Activated T-cell treated with anti-CD3 and anti-CD28 coated beads, Interleukin-2, amount 50 U/mL, for 72 hours (primary cell): ENCODE data around the gene ZNF330. TPM values are rescaled to one million over a fixed set of nuclear protein-coding genes. Genes with fewer than 3 reads are reported as not detected.
A peak's percentile ranks its signal among the peaks of the same experiment; 100 is the strongest.
"Not testable (repeated sequence)": the region's sequence is repeated elsewhere in the genome, so short reads cannot be mapped to it uniquely, and the experiment has no call there.

Source experiments
- ATAC-seq, 2 donors: fragments of 150-1000 bp; cut with Tn5 transposase; replicated peaks in 1 of 2; 2 replicates each; pipeline ENCODE4 v1.10.0; 2021; ENCODE audit warnings: moderate library complexity in 2 of 2, mild to moderate bottlenecking in 1 of 2
- DNase-seq, 2 donors: peaks; one replicate each; pipeline ENCODE4 v3.0.0; 2021 to 2022; ENCODE audit warnings: mixed read lengths in 1 of 2
- H3K27ac Mint-ChIP-seq: one replicate; pipeline ENCODE4 v1.8.0; 2022; ENCODE audit warnings: mild to moderate bottlenecking, moderate library complexity, mixed read lengths
- H3K27me3 Mint-ChIP-seq: one replicate; pipeline ENCODE4 v1.8.0; 2022; ENCODE audit warnings: low read depth, mixed read lengths
- H3K36me3 Mint-ChIP-seq, 2 donors: one replicate each; pipeline ENCODE4 v1.8.0; 2022; ENCODE audit warnings: mixed read lengths in 2 of 2, mild to moderate bottlenecking in 1 of 2; ENCODE audit not compliant: insufficient read depth in 2 of 2
- H3K4me1 Mint-ChIP-seq: one replicate; pipeline ENCODE4 v1.8.0; 2022; ENCODE audit warnings: low read depth, mixed read lengths
- H3K4me3 Mint-ChIP-seq, 2 donors: one replicate each; pipeline ENCODE4 v1.8.0; 2022; ENCODE audit warnings: mild to moderate bottlenecking in 2 of 2, mixed read lengths in 2 of 2, moderate library complexity in 2 of 2
- H3K9me3 Mint-ChIP-seq, 2 donors: one replicate each; pipeline ENCODE4 v1.8.0; 2022; ENCODE audit warnings: mixed read lengths in 2 of 2
- total RNA-seq, 2 donors: library from RNA; stranded (reverse); gene quantifications; one replicate each; pipeline ENCODE4 v1.2.3, GENCODE V29; 2022

ZNF330 gene
- total RNA-seq, 2 donors from 2014 or later, result 47.3 to 62.8 TPM

DNA sequence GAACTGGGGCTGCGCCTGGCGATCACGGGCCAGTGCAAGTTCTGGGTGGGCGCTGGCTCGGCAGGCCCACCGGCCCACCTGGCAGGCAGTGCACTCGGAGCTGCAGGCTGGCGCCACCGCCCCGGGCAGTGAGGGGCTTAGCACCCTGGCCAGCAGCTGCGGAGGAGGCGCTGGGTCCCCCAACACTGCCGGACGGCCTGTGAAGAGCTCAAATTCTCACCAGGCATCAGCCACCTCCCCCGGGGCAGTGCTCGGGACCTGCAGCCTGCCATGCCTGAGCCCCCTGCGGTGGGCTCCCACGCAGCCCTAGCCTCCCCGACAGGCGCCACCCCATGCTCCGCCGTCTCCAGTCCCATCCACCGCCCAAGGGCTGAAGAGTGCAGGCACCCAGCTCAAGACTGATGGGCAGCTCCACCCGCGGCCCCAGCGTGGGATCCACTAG lies 7.1 kb upstream of the ZNF330 start:
- H3K27me3 Mint-ChIP-seq, result no peaks in the 10 kb centered on the region
- H3K4me3 Mint-ChIP-seq, result no peak overlapping the region
- ATAC-seq (no peak), DNase-seq (no peak)
- peaks cover 0 to 2% of the 10 kb centered on the region in 2 donors for H3K9me3 Mint-ChIP-seq
- H3K36me3 Mint-ChIP-seq, result peaks cover 0 to 1% of the 10 kb centered on the region in 2 donors
- no peaks in the 10 kb centered on the region for H3K4me1 Mint-ChIP-seq
- H3K27ac Mint-ChIP-seq, result no peak overlapping the region

- H3K9me3 Mint-ChIP-seq, result peaks cover 0 to 2% of the 10 kb centered on the region in 2 donors
- no peak overlapping the region for H3K4me3 Mint-ChIP-seq
- peaks cover 1% of the 10 kb centered on the region for H3K4me1 Mint-ChIP-seq
- DNase-seq, result no peak
- H3K36me3 Mint-ChIP-seq, result peaks cover 0 to 1% of the 10 kb centered on the region in 2 donors
- ATAC-seq, result no peak
- H3K27me3 Mint-ChIP-seq, result no peaks in the 10 kb centered on the region
- H3K27ac Mint-ChIP-seq, result no peak overlapping the region
These were observed 5.7 kb upstream of the ZNF330 start for GRCh38 chr4:141215030-141215429.

DNA sequence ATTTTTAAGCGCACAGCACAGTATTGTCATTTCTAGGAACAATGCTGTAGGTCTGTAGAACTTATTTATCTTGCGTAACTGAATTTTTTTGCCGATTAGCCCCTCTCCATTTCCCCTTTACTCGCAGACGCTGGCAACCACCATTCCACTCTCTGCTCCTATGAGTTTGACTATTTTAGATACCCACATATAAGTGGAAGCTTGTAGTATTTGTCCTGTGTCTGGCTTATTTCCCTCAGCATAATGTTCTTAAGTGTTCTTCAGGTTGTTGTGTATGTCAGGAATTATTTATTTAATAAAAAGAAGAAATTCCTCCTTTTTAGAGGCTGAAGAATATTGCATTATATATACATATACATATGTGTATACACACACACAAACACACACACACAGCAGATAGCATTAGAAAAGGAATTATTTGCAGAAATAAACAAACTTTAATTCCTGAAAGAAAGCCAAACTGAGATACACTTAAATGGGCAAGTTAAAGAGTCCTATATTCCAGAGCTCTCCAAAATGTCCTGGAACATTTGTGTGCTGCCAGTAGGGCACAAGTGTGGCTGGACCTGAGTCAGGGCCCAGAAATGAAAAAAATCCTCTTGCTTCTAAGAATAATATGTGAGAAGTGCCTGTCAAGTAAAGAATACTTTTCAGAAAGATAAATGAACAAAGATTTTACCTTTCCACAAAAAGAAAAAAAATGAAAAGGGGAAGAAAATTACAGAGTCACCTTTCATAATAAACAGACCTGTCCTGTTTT lies 4.5 kb upstream of the ZNF330 start:
- Mint-ChIP-seq H3K9me3 (peaks cover 0 to 2% of the 10 kb centered on the region in 2 donors), H3K4me1 (peaks cover 9% of the 10 kb centered on the region), H3K27me3 (no peaks in the 10 kb centered on the region), H3K4me3 (no peak overlapping the region), H3K27ac (no peak overlapping the region), H3K36me3 (peaks cover 0 to 1% of the 10 kb centered on the region in 2 donors)
- DNase-seq (no peak), ATAC-seq (no peak)

GRCh38 chr4:141220271-141220670 lies 424 bp upstream of the ZNF330 start:
- peaks cover 0 to 13% of the 10 kb centered on the region in 2 donors for H3K36me3 Mint-ChIP-seq
- no peaks in the 10 kb centered on the region for H3K9me3 Mint-ChIP-seq
- H3K4me3 Mint-ChIP-seq, result peak overlapping the region; percentile 93 to 95
- H3K27ac Mint-ChIP-seq, result peak overlapping the region; percentile 94
- H3K4me1 Mint-ChIP-seq, result peaks cover 35% of the 10 kb centered on the region
- no peak for DNase-seq
- no peak for ATAC-seq
- no peaks in the 10 kb centered on the region for H3K27me3 Mint-ChIP-seq

GRCh38 chr4:141223418-141223817 lies 2.7 kb downstream of the ZNF330 start:
- no peaks in the 10 kb centered on the region for H3K9me3 Mint-ChIP-seq
- peak overlapping the region; percentile 9 to 42 for H3K4me3 Mint-ChIP-seq
- peak overlapping the region; percentile 62 for H3K27ac Mint-ChIP-seq
- H3K27me3 Mint-ChIP-seq, result no peaks in the 10 kb centered on the region
- no peak for ATAC-seq
- H3K4me1 Mint-ChIP-seq, result peaks cover 42% of the 10 kb centered on the region
- no peak for DNase-seq
- peaks cover 7 to 34% of the 10 kb centered on the region in 2 donors for H3K36me3 Mint-ChIP-seq

- DNase-seq, H3K27ac Mint-ChIP-seq, ATAC-seq, H3K4me3 Mint-ChIP-seq, H3K9me3 Mint-ChIP-seq, H3K27me3 Mint-ChIP-seq: not testable (repeated sequence)
- Mint-ChIP-seq H3K4me1 (peaks cover 32% of the 10 kb centered on the region), H3K36me3 (peaks cover 16 to 51% of the 10 kb centered on the region in 2 donors)
These were observed 6.6 kb downstream of the ZNF330 start for GRCh38 chr4:141227280-141227679.

DNA sequence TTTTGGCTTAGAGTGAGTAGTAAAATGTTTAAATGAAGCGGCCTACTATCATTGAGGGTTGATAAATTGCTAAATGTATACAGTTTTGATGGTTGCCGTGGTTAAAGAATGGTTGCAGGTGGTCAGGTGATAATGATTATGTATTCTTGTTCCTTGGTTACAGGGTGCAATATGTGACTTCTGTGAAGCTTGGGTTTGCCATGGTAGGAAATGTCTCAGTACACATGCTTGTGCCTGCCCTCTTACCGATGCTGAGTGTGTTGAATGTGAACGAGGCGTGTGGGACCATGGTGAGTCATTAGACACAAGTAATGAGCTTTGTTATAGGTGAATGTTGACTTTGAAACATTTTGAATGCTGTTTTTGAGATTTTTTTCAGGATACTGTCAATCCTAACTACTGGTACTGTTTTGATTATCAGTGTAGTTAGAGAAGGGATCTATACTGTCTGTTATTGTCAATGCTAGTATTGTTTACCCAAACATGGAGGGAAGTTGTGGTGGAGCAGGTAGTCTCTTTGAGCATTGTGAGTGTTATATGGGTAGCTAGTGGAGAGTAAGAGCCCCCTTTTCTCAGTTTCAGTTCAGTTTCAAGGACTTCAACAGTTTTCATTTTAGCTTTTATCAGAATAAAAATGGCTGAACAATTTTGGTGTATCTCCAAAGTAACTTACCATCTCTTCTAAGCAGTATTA lies 8.9 kb downstream of the ZNF330 start:
- ATAC-seq, result no peak
- Mint-ChIP-seq H3K9me3 (no peaks in the 10 kb centered on the region), H3K36me3 (peaks cover 21 to 55% of the 10 kb centered on the region in 2 donors), H3K27me3 (no peaks in the 10 kb centered on the region), H3K4me3 (no peak overlapping the region), H3K4me1 (peaks cover 17% of the 10 kb centered on the region), H3K27ac (peak overlapping the region; percentile 38)
- no peak for DNase-seq

DNA sequence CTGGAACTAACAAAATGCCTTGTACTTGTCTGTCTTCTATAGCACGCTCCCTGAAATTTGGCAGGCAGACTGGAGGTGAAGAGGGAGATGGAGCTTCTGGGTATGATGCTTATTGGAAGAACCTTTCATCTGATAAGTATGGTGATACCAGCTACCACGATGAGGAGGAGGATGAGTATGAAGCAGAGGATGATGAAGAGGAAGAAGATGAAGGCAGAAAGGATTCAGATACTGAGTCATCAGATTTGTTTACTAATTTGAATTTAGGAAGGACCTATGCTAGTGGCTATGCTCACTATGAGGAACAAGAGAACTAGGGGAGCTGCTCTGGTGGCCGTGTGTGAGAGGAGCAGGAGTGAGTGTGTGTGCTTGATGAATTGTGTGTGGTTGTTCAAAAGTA lies 13.0 kb downstream of the ZNF330 start:
- Mint-ChIP-seq H3K36me3 (peaks cover 14 to 30% of the 10 kb centered on the region in 2 donors), H3K4me1 (peaks cover 10% of the 10 kb centered on the region), H3K9me3 (no peaks in the 10 kb centered on the region), H3K4me3 (no peak overlapping the region), H3K27me3 (no peaks in the 10 kb centered on the region), H3K27ac (peak overlapping the region; percentile 2)
- DNase-seq (no peak), ATAC-seq (no peak)

DNA sequence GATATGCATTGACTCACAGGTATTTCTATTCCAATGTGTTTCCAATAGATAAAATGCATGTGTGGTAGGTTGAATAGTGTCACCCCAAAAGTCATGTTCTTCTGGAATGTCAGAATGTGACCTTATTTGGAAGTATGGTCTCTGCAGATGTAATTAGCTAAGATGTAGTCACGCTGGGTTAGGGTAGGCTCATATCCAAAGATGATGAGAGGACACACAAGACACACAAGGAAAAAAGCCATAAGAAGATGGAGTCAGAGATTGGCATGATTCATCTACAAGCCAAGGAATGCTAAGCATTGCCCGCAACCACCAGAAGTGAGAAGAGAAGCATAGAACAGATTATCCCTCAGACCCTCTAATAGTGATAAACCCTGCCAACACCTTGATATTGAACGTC lies 17.5 kb downstream of the ZNF330 start:
- Mint-ChIP-seq H3K27me3 (no peaks in the 10 kb centered on the region), H3K9me3 (no peaks in the 10 kb centered on the region), H3K27ac (no peak overlapping the region), H3K36me3 (peaks cover 5 to 10% of the 10 kb centered on the region in 2 donors), H3K4me1 (no peaks in the 10 kb centered on the region), H3K4me3 (no peak overlapping the region)
- no peak for ATAC-seq
- no peak for DNase-seq

- H3K27ac Mint-ChIP-seq, result no peak overlapping the region
- no peak for DNase-seq
- H3K9me3 Mint-ChIP-seq, result no peaks in the 10 kb centered on the region
- no peaks in the 10 kb centered on the region for H3K36me3 Mint-ChIP-seq
- no peaks in the 10 kb centered on the region for H3K27me3 Mint-ChIP-seq
- H3K4me3 Mint-ChIP-seq, result no peak overlapping the region
- H3K4me1 Mint-ChIP-seq, result no peaks in the 10 kb centered on the region
- no peak for ATAC-seq
These were observed 19.6 kb downstream of the ZNF330 start for GRCh38 chr4:141240259-141240658.

DNA sequence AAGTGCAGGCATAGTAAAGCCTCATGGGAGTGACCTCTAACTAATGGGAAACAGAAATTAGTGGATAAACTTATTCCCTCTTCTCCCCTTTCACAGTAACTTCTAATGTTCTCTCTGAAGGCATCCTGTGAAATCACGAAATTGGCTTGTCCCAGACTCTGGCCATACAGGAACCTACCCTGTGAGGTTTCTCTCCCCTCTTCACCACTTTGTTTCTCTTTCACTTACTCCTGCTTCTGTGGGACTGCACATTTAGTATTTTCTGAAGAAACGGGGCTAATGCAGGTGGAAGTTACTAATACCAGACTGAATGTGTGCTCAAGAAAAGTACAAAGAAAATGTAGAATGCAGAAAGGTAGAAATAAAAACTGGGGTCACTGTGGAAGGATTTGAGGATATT lies 20.0 kb downstream of the ZNF330 start:
- Mint-ChIP-seq H3K27ac (no peak overlapping the region), H3K4me3 (no peak overlapping the region), H3K4me1 (no peaks in the 10 kb centered on the region), H3K36me3 (no peaks in the 10 kb centered on the region), H3K27me3 (no peaks in the 10 kb centered on the region), H3K9me3 (no peaks in the 10 kb centered on the region)
- no peak for DNase-seq
- ATAC-seq, result no peak

GRCh38 chr4:141241986-141242385 lies 21.3 kb downstream of the ZNF330 start:
- H3K4me1 Mint-ChIP-seq, result no peaks in the 10 kb centered on the region
- no peaks in the 10 kb centered on the region for H3K36me3 Mint-ChIP-seq
- no peak overlapping the region for H3K4me3 Mint-ChIP-seq
- H3K27ac Mint-ChIP-seq, result no peak overlapping the region
- ATAC-seq (no peak), DNase-seq (no peak)
- no peaks in the 10 kb centered on the region for H3K27me3 Mint-ChIP-seq
- no peaks in the 10 kb centered on the region for H3K9me3 Mint-ChIP-seq

DNA sequence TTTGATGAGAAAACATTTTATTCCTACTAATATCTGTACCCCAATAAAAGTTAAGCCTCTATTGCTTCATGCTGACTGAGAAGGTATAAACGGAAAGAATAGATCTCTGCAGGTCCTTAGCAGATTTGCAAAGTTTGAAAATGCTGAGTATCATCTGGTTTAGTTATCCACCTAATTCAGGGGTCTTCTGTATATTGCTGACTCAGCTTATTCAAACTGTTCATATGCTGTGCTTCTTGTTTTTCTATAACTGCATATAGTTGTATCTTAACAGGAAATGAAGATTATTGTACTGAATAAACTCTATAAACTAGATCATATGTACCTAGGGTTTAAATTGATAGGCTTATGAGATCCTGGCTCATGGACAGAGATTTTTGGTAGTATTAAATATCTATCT lies 23.7 kb downstream of the ZNF330 start:
- ATAC-seq (no peak), DNase-seq (no peak)
- no peak overlapping the region for H3K4me3 Mint-ChIP-seq
- no peaks in the 10 kb centered on the region for H3K9me3 Mint-ChIP-seq
- H3K36me3 Mint-ChIP-seq, result no peaks in the 10 kb centered on the region
- no peaks in the 10 kb centered on the region for H3K27me3 Mint-ChIP-seq
- no peak overlapping the region for H3K27ac Mint-ChIP-seq
- H3K4me1 Mint-ChIP-seq, result no peaks in the 10 kb centered on the region
